ENCODE results near the gene HACE1.

DNA sequence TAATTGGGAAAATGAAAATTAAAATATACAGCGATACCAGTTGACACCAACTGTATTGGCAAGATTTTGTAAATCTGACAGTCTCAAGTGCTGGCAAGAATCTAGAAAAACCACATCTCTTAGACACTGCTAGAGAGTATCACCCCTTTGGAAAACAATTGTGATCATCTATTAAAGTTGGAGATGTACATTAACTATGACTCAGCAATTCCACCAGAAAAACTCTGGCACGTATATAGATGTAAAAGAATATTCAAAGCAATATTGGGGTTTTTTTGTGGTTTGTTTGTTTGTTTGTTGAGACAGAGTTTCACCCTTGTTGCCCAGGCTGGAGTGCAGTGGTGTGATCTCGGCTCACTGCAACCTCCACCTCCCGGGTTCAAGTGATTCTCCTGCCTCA, 142.9 kb downstream of the HACE1 start:
- TF ChIP-seq CTCF (IDR thresholded peaks at IDR 0.05): no peak
- no peak for TF ChIP-seq POLR2A (IDR thresholded peaks at IDR 0.05)
